HL-60 (cell line): ENCODE measurements around the gene DROSHA.

ENCODE experiments used
- GABPA ChIP-seq: IDR thresholded peaks from 2 replicates; pipeline ENCODE4 v1.6.1; 2012; ENCODE audit warnings: low read depth
- POLR2AphosphoS5 ChIP-seq: IDR thresholded peaks from 2 replicates; pipeline ENCODE4 v1.6.1; 2012; ENCODE audit warnings: low read depth
- TF ChIP-seq, protein P1 (sequence below): IDR thresholded peaks from one replicate; pipeline ENCODE4 v1.5.1; 2011; ENCODE audit warnings: low read length, control low read depth, inconsistent platforms; ENCODE audit not compliant: insufficient read depth

DNA sequence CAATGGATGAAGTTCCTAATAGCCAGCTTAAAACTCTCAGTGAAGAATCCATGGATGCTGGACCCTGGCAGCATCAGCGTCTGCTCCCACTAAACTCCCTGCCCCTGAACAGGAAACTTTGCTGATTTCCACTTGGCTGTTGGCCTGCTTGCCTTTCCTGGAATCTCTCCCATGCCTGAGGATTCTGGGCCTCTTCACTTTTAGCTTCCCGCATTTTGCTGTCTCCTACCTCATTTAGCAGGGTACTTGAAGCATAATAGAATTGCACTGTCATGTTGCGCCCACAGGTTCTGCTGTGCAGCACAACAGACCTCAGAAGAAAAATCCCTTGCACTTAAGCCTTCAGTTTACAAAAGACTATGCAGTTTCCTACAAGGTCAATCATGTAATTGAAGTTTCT, 127.6 kb downstream of the DROSHA start:
- TF ChIP-seq, protein P1, sequence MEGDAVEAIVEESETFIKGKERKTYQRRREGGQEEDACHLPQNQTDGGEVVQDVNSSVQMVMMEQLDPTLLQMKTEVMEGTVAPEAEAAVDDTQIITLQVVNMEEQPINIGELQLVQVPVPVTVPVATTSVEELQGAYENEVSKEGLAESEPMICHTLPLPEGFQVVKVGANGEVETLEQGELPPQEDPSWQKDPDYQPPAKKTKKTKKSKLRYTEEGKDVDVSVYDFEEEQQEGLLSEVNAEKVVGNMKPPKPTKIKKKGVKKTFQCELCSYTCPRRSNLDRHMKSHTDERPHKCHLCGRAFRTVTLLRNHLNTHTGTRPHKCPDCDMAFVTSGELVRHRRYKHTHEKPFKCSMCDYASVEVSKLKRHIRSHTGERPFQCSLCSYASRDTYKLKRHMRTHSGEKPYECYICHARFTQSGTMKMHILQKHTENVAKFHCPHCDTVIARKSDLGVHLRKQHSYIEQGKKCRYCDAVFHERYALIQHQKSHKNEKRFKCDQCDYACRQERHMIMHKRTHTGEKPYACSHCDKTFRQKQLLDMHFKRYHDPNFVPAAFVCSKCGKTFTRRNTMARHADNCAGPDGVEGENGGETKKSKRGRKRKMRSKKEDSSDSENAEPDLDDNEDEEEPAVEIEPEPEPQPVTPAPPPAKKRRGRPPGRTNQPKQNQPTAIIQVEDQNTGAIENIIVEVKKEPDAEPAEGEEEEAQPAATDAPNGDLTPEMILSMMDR = no peak
- no peak for TF ChIP-seq POLR2AphosphoS5
- no peak for TF ChIP-seq GABPA
